ENCODE measurements around the gene CYP2W1. TPM values are rescaled to one million over a fixed set of nuclear protein-coding genes. Genes with fewer than 3 reads are reported as not detected.

Gene CYP2W1
- total RNA-seq, 1 donor from 2014 or later, result not detected

GRCh38 chr7:935874-936385 lies 47.1 kb upstream of the CYP2W1 start:
- TF ChIP-seq CTCF (IDR thresholded peaks at IDR 0.05) (no peak), EZH2 (IDR thresholded peaks at IDR 0.05) (no peak), EZH2phosphoT487 (IDR thresholded peaks at IDR 0.05) (no peak)
- H3K36me3 ChIP-seq, result no peaks in the 10 kb centered on the region
- Mint-ChIP-seq H3K4me3 (no peak overlapping the region), H3K36me3 (no peaks in the 10 kb centered on the region), H3K9me3 (peaks cover 10% of the 10 kb centered on the region), H3K4me1 (peaks cover 4% of the 10 kb centered on the region), H3K27ac (no peak overlapping the region), H3K27me3 (ENCODE audit: insufficient read depth, low read depth) (peaks cover 4% of the 10 kb centered on the region)
- H3K4me1 ChIP-seq, result no peaks in the 10 kb centered on the region
- H3K4me3 ChIP-seq, result no peak overlapping the region
- H3K27me3 ChIP-seq, result peaks cover 11% of the 10 kb centered on the region
- no peaks in the 10 kb centered on the region for H3K79me2 ChIP-seq (ENCODE audit: low read depth)
- no peak overlapping the region for H3K4me2 ChIP-seq
- no peak overlapping the region for H2AFZ ChIP-seq (replicated peaks)
- no peaks in the 10 kb centered on the region for H3K9me3 ChIP-seq (ENCODE audit: low read depth)
- DNase-seq (ENCODE audit: low spot score), result no peak
- no peaks in the 10 kb centered on the region for H3F3A ChIP-seq (ENCODE audit: low read depth)
- H3K27ac ChIP-seq, result no peak overlapping the region
- H3K9ac ChIP-seq, result no peak overlapping the region
- H4K20me1 ChIP-seq (ENCODE audit: low read depth), result no peaks in the 10 kb centered on the region

- no peak for DNase-seq (ENCODE audit: low spot score)
- H3F3A ChIP-seq (ENCODE audit: low read depth), result no peaks in the 10 kb centered on the region
- peak overlapping the region; percentile 66 for H3K27ac Mint-ChIP-seq
Observed at GRCh38 chr7:936386-937054, 46.5 kb upstream of the CYP2W1 start.

GRCh38 chr7:937856-938484 lies 45.0 kb upstream of the CYP2W1 start:
- Histone ChIP-seq H3K79me2 (ENCODE audit: low read depth) (no peaks in the 10 kb centered on the region), H3K9me3 (ENCODE audit: low read depth) (no peaks in the 10 kb centered on the region), H3K27me3 (peaks cover 24% of the 10 kb centered on the region), H3F3A (ENCODE audit: low read depth) (no peaks in the 10 kb centered on the region), H3K27ac (no peak overlapping the region), H3K4me1 (no peaks in the 10 kb centered on the region), H3K36me3 (no peaks in the 10 kb centered on the region), H3K4me2 (no peak overlapping the region), H2AFZ (replicated peaks) (no peak overlapping the region), H3K4me3 (no peak overlapping the region), H3K9ac (no peak overlapping the region), H4K20me1 (ENCODE audit: low read depth) (no peaks in the 10 kb centered on the region)
- Mint-ChIP-seq H3K36me3 (no peaks in the 10 kb centered on the region), H3K4me1 (peaks cover 4% of the 10 kb centered on the region), H3K27me3 (ENCODE audit: insufficient read depth, low read depth) (peaks cover 14% of the 10 kb centered on the region), H3K27ac (no peak overlapping the region), H3K9me3 (peaks cover 12% of the 10 kb centered on the region), H3K4me3 (no peak overlapping the region)
- TF ChIP-seq CTCF (IDR thresholded peaks at IDR 0.05), result no peak
- no peak for TF ChIP-seq EZH2phosphoT487 (IDR thresholded peaks at IDR 0.05)
- TF ChIP-seq EZH2 (IDR thresholded peaks at IDR 0.05), result no peak
- no peak for DNase-seq (ENCODE audit: low spot score)

More at GRCh38 chr7:936386-937054, 46.5 kb upstream of the CYP2W1 start:
- Histone ChIP-seq H3K4me2 (no peak overlapping the region), H4K20me1 (ENCODE audit: low read depth) (no peaks in the 10 kb centered on the region), H3K36me3 (no peaks in the 10 kb centered on the region), H3K27me3 (peaks cover 17% of the 10 kb centered on the region), H3K9me3 (ENCODE audit: low read depth) (no peaks in the 10 kb centered on the region), H3K27ac (no peak overlapping the region), H3K79me2 (ENCODE audit: low read depth) (no peaks in the 10 kb centered on the region), H3K4me3 (no peak overlapping the region), H3K4me1 (no peaks in the 10 kb centered on the region), H2AFZ (replicated peaks) (no peak overlapping the region), H3K9ac (no peak overlapping the region)
- peaks cover 9% of the 10 kb centered on the region for H3K27me3 Mint-ChIP-seq (ENCODE audit: insufficient read depth, low read depth)
- no peaks in the 10 kb centered on the region for H3K36me3 Mint-ChIP-seq
- H3K9me3 Mint-ChIP-seq, result peaks cover 12% of the 10 kb centered on the region
- TF ChIP-seq EZH2 (IDR thresholded peaks at IDR 0.05) (no peak), CTCF (IDR thresholded peaks at IDR 0.05) (no peak), EZH2phosphoT487 (IDR thresholded peaks at IDR 0.05) (no peak)
- H3K4me3 Mint-ChIP-seq, result no peak overlapping the region
- H3K4me1 Mint-ChIP-seq, result peaks cover 4% of the 10 kb centered on the region
